GM19025 (cell line): ENCODE data around the gene ABLIM2.
"Not testable (repeated sequence)": the region's sequence is repeated elsewhere in the genome, so short reads cannot be mapped to it uniquely, and the experiment has no call there.

Experiments
- ATAC-seq: cut with Tn5 transposase; IDR thresholded peaks from one replicate; pipeline ENCODE4 v1.9.1; 2021; ENCODE audit warnings: mild to moderate bottlenecking, low read depth, moderate library complexity; ENCODE audit not compliant: unreplicated experiment

Gene ABLIM2

GRCh38 chr4:7929118-7929951 is 229.3 kb downstream of the ABLIM2 start:
- ATAC-seq = no peak

DNA sequence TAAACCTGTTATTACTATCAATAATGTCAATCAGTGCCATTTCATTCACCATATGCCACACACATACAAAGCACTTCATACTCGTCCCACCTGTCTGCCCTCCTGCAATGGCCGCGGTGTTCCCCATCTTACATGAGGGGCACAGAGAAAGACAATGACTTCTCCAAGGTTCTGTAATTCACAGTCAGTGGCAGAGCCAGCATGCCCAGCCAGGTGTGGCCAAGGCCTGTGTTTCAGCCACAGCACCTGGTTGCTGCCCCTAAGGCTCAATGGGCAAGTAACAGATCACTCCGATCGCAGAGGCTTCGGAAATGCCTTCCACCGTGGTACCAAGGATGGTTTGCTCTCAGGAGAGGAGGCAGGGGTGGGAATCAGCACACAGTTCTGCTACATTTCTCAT is 229.9 kb downstream of the ABLIM2 start:
- no peak for ATAC-seq

DNA sequence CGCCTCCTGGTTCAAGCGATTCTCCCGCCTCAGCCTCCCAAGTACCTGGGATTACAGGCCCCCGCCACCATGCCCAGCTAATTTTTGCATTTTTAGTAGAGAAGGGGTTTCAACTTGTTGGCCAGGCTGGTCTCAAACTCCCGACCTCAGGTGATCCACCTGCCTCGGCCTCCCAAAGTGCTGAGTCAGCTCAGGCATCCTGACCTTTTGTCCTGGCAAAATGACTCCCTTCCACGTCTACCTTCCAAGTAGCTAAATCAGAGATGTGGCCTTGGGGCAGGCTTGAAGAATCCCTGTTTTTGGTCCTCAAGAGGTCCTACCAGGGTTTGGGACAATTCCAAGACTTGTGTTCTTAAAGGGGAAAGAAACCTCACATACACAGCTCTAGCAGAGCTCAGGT is 231.8 kb downstream of the ABLIM2 start:
- no peak for ATAC-seq

DNA sequence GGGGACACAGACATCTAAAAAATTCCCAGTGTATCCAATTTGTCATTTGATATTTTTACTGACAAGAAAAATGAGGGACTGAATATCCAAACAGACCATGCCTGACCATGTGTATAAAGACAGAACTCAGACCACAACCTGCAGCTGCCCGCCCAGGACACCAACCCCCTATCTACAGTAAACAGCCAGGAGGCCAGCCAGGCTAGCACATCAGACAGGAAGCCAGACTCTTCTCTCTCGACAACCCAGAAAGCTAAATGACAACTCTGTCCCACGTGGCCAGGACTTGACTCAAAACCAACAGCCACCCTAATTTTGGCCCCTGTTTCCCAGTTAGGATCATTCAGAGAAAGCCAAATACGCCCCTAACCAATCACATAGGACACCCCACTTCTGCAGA is 234.0 kb downstream of the ABLIM2 start:
- ATAC-seq = no peak

DNA sequence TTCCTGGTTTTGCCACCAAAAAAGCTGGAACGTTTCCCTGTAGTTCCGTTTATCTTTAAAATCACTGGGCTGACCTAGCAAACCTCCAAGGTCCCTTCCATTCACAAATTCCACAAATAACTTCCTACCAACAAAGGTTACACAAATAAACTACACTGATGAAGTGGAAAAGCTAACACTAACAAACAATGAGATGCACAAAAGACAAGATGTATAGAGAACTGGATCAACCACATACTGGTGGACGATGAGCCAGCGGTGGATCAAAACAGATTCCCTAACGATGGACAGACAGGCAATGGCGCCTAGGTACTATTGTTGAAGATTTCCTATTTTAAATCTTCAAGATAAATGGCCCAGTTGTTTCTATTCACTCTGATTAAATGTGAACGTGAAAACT is 234.4 kb downstream of the ABLIM2 start:
- no peak for ATAC-seq

DNA sequence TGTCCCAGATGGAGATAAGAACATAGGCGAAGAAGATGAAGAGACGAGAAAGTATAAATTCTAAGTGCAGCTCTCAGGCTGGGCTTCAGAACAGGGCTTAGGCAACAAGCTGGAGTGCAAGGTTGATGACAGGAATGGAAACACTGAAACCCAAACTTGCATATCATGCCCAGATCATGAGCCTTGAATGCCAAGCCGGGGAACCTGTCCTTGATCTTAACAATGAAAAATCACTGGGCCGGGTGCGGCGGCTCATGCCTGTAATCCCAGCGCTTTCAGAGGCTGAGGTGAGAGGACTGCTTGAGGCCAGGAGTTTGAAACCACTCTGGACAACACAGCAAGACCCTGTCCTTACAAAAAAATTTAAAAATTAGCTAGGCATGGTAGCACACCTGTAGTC is 236.1 kb downstream of the ABLIM2 start:
- no peak for ATAC-seq

GRCh38 chr4:7918981-7919380 is 239.6 kb downstream of the ABLIM2 start:
- no peak for ATAC-seq

DNA sequence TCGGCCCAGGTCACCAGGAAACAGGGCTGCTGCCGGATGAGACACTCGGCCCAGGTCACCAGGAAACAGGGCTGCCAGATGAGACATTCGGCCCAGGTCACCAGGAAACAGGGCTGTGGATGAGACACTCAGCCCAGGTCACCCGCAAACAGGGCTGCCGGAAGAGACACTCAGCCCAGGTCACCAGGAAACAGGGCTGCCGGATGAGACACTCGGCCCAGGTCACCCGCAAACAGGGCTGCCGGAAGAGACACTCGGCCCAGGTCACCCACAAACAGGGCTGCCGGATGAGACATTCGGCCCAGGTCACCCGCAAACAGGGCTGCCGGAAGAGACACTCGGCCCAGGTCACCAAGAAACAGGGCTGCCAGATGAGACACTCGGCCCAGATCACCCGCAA is 240.4 kb downstream of the ABLIM2 start:
- ATAC-seq = not testable (repeated sequence)

DNA sequence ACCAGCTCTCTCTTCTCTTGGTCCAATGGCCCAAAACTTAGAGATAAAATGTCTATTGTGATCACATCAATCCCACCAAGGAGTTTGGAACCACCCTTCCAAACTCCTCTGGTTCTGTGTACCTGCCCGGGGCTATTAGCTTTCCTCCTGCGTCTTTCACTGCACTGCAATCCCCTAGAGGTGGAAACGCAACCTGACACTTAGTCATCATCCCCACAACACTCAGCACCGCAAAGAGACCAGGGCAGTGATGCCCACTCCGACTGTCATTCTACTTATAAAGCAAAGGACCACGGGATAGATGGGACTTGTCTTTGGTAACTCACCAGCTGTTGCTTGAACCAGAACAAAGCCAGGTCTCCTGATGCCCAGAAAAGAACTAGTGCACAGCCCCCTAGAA is 240.9 kb downstream of the ABLIM2 start:
- ATAC-seq = no peak

GRCh38 chr4:7915875-7916242 is 242.8 kb downstream of the ABLIM2 start:
- no peak for ATAC-seq
